ENCODE measurements around the gene LHB.
"Not testable (repeated sequence)": the region's sequence is repeated elsewhere in the genome, so short reads cannot be mapped to it uniquely, and the experiment has no call there.

The LHB gene

GRCh38 chr19:49017041-49017665 lies at the start of gene LHB:
Gene LHB (minus strand): TSS chr19:49017091. CDS start chr19:49017081, 10 bp downstream.
- no peak for DNase-seq

DNA sequence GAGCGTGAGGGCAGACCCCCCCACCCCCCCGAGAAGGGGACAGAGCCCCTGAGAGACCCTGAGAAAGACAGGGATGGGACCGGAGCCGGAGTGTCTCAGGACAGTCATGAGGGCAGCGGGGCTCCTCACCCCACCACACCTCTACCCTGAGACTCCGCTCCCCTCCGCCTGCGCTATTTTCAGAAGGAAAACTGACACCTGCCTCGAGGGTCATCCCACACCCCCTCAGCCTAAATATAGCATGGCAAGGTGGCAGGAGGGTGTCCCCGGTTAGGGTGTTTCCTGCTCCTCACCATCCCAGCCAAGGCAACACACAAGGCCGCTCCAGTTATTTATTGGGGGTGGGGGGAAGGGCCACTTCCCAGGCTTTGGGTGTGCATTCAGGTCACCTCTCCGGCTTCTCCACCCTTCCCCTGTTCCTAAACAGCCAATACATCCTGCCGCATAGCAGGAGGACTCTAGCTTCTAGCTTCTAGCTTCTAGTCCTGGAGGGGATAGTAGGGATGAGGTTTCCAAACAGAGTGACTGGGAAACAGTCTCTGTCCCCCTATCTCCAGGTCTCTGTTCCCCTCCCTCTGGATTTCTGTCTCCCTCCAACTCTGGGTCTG lies 49.1 kb upstream of the LHB start:
- DNase-seq: no peak

GRCh38 chr19:49064768-49065611 lies 48.1 kb upstream of the LHB start, which contains the start of gene NTF4:
Gene NTF4 (minus strand): TSS chr19:49064818. CDS start chr19:49061997, 2,821 bp downstream.
- no peak for DNase-seq

- no peak for DNase-seq
These were observed 47.2 kb upstream of the LHB start for GRCh38 chr19:49064029-49064629.

DNA sequence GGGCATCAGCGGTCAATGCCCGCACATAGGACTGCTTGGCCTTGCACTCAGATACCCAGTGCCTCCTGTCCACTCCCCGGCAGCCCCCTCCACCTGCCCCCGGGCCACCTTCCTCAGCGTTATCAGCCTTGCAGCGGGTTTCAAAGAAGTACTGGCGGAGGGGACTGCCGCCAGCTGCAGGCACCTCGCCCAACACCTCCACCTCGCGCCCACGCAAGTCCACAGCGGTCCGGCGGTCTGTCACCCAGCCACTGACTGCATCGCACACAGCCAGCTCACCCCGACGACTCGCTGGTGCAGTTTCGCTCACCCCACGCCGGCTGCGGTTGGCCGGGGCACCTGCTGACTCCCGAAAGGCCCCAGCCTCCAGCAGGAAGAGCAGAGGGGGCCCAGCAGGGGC lies 44.6 kb upstream of the LHB start:
- DNase-seq: no peak

DNA sequence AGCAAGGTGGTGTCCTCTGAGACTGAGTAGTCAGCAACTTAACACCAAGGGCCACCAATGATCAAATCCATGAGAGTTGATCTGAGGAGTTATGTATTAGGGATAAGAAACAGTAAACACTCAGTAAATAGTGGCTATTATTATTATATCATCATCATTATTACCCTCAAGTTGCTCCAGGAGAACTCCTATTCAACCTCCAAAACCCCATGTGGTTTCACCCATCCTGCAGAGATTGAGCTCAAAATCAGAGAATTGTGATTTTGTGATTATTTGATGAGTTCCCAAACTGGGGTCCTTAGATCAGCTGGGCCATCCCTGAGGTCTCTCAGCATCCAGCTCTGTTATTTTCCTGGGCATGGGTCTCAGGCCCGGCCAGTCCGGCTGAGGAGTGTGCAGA lies 44.1 kb upstream of the LHB start:
- DNase-seq: no peak

GRCh38 chr19:49059053-49059452 lies 42.2 kb upstream of the LHB start:
- no peak for DNase-seq

- DNase-seq: peak; percentile 54
These were observed 41.7 kb upstream of the LHB start for GRCh38 chr19:49058562-49058961.

DNA sequence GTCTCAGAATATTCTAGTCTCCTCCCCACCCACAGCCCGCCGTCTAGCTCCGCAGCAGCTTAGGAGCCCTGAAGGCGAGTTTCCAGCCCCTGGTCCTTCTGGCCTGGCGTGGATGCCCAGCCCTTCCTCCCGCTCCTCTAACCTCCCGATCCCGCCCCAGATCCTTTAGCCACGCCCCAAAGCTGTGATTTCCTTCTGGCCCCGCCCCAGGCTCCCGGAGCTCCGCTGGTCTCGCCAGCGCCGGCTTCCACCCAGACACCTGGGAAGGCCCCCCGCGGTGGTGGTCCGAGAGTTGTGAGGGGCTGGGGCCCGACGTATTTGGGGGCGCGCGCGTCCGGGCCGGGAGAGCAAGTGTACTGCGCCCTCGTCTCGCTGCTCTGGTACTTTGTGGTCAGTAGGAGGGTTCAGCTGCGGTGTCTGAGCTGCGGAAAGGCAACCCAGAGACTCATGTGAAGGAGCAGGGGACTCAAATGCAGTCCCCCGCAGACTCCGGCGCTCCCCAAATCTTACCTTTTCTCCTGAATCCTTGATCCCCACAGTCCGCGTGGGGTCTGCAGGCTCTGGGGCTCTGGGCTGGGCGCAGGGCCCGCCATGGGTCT lies 40.8 kb upstream of the LHB start, which contains the start of gene CGB7:
TSS of gene CGB7 (minus strand) at position 114 of the 599 bp plus-strand sequence. CDS start 2,374 bp downstream, outside the sequence.
- DNase-seq: peak; percentile 26

DNA sequence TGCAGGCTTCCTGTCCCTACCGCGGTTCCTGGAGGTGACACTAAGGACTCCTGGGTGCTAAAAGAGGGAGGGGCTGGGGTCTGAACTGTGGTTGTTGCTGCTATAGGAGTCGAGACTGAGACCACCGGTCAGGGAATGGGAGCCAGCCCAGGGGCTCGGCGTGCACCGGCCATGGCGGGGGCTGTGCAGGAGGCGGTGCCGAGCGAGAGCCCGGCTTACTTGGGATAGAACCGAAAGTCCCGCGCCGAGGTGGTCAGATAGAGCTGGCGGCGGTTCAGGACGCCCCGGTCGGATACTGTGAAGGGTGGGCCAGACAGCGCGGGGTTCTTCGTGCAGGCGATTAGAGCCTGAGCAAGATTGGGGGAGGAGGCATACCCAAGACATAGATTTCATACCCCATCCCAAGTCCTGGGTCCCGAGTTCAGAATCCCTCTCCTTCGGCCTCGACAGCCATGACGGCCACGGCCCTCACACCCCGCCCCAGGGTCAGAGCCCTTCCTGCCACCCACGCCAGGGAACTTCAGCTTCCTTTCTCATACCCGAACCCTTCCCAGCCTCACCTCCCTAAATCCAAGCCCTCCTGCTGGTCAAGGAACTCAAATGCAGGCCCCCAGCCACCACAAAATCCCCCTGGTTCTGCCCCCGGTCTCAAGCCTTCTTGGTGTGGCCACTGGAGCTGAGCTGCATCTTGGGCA lies 40.2 kb upstream of the LHB start:
- not testable (repeated sequence) for DNase-seq

DNA sequence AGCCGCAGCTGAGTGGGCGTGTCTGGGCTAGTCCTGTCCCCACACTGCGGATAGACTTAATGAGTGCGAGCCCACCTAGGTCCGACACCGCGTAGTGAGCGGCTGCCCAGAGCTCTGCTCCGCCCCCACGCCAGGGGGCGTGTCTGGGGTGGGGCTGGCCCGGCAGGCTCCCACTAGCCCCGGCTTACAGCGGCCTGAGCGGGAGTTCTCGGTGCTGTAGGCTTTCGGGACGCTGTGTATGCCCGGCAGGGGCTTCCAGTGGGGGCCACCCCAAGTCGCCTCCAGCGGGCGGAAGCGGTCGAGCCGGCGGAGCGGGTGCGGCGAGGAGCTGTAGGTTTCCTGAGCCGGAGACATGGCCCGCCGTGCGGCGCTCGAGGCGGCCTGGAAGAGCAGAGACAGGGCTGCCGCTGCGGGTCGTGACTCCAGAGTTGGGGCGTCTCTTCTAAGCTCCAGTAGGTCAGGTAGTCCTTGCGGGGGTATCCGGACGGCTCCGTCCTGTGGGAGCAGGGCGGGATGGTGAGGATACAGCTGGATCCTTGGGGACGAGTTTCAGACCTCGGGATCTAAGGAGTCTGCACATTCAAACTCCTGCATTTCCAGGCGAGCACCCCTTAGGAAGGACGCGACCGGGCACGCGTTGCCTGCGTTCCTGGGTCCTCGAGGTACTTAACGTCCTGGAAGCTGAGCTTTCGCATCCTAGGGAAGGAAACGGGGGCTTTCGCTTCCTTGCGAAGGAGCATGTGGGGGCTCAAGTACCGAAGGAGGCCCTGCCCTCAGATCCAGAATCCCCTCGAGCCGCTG lies 39.4 kb upstream of the LHB start:
- no peak for DNase-seq

- not testable (repeated sequence) for DNase-seq
These were observed 33.6 kb upstream of the LHB start for GRCh38 chr19:49050376-49051033.

DNA sequence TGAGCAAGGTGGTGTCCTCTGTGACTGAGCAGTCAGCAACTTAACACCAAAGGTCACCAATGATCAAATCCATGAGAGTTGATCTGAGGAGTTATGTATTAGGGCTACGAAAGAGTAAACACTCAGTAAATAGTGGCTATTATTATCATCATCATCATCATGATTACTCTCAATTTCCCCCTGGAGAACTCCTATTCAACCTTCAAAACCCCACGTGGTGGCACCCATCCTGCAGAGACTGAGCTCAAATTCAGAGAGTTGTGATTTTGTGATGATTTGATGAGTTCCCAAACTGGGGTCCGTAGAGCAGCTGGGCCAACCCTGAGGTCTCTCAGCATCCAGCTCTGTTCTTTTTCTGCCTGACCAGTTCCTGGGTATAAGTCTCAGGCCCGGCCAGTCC lies 32.9 kb upstream of the LHB start:
- not testable (repeated sequence) for DNase-seq

DNA sequence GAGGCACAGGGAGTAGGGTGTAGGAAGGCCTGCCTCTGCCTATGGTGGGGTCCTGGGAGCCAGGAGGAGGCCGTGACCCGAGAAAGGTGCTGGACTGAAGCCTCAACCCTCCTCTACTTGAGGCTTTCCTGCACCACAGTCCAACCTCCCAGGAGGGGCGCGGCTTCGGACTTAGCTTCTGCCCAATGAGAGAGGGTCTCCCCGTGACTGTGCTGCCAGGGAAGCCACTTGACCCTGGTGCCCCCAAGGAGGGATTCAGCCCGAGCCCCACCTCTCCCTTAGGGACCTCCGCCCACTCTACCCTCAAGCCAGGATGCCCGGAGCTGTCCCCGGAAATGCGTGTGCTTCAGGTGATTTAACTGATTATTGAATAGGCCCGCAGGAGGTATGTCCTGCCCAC lies 32.1 kb upstream of the LHB start, which contains the start of gene CGB8:
TSS of gene CGB8 (minus strand) at position 101 of the 400 bp plus-strand sequence. CDS start 372 bp downstream, outside the sequence.
- DNase-seq: not testable (repeated sequence)

GRCh38 chr19:49043548-49043947 lies 26.7 kb upstream of the LHB start, which contains the start of gene CGB5:
Gene CGB5 (plus strand): TSS chr19:49043848. CDS start chr19:49044210, 362 bp downstream.
- DNase-seq: not testable (repeated sequence)

DNA sequence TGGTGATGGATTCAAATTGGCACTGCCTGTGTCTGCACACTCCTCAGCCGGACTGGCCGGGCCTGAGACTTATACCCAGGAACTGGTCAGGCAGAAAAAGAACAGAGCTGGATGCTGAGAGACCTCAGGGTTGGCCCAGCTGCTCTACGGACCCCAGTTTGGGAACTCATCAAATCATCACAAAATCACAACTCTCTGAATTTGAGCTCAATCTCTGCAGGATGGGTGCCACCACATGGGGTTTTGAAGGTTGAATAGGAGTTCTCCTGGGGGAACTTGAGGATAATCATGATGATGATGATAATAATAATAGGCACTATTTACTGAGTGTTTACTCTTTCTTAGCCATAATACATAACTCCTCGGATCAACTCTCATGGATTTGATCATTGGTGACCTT lies 25.8 kb upstream of the LHB start:
- not testable (repeated sequence) for DNase-seq

DNA sequence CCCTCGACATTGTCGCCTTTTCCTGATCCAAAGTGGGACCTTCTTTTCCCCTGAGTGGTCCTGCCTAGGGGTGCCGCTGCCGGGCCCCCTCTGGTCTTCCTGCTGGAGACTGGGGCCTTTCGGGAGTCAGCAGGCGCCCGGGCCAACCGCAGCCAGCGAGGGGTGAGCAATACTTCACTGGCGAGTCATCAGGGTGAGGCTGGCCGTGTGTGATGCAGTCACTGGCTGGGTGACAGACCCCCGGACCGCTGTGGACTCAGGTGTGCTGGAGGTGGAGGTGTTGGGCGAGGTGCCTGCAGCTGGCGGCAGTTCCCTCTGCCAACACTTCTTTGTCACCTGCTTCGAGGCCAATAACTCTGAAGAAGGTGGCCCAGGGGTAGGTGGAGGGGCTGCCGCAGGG lies 25.3 kb upstream of the LHB start:
- DNase-seq: no peak

DNA sequence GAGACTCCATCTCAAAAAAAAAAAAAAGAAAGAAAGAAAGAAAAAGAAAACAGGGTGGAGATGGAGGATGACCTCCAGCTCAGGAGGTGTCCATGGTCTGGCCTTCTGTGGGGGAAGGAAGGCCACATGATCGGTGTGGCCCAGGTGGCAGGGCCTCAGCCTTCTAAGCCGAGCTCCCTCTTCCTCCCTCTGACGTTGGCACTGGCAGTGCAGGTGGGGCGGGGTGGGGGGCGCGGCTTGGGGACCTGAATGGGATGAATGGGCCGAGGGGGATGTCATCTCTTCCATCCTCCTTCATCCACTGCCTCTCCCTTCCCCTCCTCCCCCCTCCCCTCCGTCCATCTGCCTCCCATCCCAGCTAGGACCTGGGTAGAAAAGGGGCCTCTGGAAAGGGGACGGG lies 22.8 kb upstream of the LHB start:
- DNase-seq: not testable (repeated sequence)

DNA sequence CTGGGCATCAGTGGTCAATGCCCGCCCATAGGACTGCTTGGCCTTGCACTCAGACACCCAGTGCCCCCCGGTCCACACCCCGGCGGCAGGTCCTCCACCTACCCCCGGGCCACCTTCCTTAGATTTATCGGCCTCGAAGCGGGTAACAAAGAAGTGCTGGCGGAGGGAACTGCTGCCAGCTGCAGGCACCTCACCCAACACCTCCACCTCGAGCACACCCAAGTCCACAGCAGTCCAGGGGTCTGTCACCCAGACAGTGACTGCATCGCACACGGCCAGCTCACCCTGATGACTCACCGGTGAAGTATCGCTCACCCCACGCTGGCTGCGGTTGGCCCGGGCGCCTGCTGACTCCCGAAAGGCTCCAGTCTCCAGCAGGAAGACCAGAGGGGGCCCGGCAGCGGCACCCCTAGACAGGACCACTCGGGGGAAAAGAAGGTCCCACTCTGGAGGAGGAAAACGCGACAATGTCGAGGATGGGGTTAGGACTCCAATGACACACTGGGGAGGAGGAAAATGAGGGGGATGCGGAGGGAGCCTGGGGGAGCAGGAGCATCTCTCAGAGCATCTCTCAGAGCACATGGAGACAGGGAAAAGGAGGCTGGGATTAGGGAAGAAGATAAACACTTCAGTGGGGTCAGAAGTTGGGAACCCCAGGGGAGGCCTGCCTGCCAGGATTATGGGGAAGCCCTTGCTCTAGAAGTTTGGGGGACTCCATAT lies 21.8 kb upstream of the LHB start:
- not testable (repeated sequence) for DNase-seq

GRCh38 chr19:49038111-49038510 lies 21.2 kb upstream of the LHB start:
- not testable (repeated sequence) for DNase-seq

Data from stimulated activated CD4-positive, alpha-beta T cell treated with anti-CD3 and anti-CD28 coated beads, Interleukin-1b, Interleukin-23, amount 100 ng/mL, for 48 hours (primary cell).